SU-DHL-6 (cell line): ENCODE measurements around the gene CCDC138.

ENCODE experiments used
- H2AFZ ChIP-seq: fragments of 200-600 bp; sonication (generic); 2 replicates; pipeline ENCODE4 v1.6.1; 2014; ENCODE audit warnings: low read depth, mild to moderate bottlenecking, moderate library complexity, mixed read lengths, antibody characterized with exemption, low read length; ENCODE audit not compliant: severe bottlenecking
- H3F3A ChIP-seq: fragments of 200-600 bp; shearing (Covaris generic); 2 replicates; pipeline ENCODE4 v1.6.0; 2016; ENCODE audit warnings: antibody characterized with exemption, mild to moderate bottlenecking; ENCODE audit not compliant: insufficient read depth
- H3K27ac ChIP-seq: fragments of 200-600 bp; sonication (generic); 2 replicates; pipeline ENCODE4 v1.5.1; 2016; ENCODE audit warnings: low read depth, mild to moderate bottlenecking, low read length, moderate library complexity, mixed read lengths
- H3K27me3 ChIP-seq: fragments of 200-600 bp; sonication (generic), shearing (Covaris generic); 2 replicates; pipeline ENCODE4 v1.6.0; 2014; ENCODE audit warnings: mild to moderate bottlenecking, low read length
- H3K36me3 ChIP-seq: fragments of 200-600 bp; sonication (generic); 2 replicates; pipeline ENCODE4 v1.6.1; 2014; ENCODE audit warnings: mild to moderate bottlenecking, low read length, mixed read lengths
- H3K4me2 ChIP-seq: fragments of 300-600, 200-600 bp; shearing (Covaris generic), sonication (generic); 2 replicates; pipeline ENCODE4 v1.6.0; 2014; ENCODE audit warnings: low read length, low read depth, mild to moderate bottlenecking; ENCODE audit not compliant: poor library complexity, severe bottlenecking
- H3K4me3 ChIP-seq: fragments of 200-600 bp; sonication (generic); 2 replicates; pipeline ENCODE4 v1.5.1; 2014; ENCODE audit warnings: antibody characterized with exemption, low read length, mild to moderate bottlenecking, mixed read lengths; ENCODE audit not compliant: insufficient read depth, poor library complexity, severe bottlenecking
- H3K79me2 ChIP-seq: fragments of 200-600 bp; sonication (generic); 2 replicates; pipeline ENCODE4 v1.6.1; 2014; ENCODE audit warnings: mild to moderate bottlenecking, low read length, moderate library complexity; ENCODE audit not compliant: insufficient read depth
- H3K9ac ChIP-seq: fragments of 200-600 bp; sonication (generic); 2 replicates; pipeline ENCODE4 v1.7.0; 2014; ENCODE audit warnings: mild to moderate bottlenecking, low read length
- H3K9me2 ChIP-seq: fragments of 200-600 bp; sonication (generic); replicated peaks from 2 replicates; pipeline ENCODE4 v1.6.1; 2014; ENCODE audit warnings: low read length; ENCODE audit not compliant: insufficient read depth
- H3K9me3 ChIP-seq: fragments of 200-600 bp; sonication (generic); 2 replicates; pipeline ENCODE4 v1.6.1; 2014; ENCODE audit warnings: low read length, mixed read lengths; ENCODE audit not compliant: insufficient read depth
- H4K20me1 ChIP-seq: fragments of 200-600 bp; sonication (generic); 2 replicates; pipeline ENCODE4 v1.6.1; 2014; ENCODE audit warnings: low read depth, mild to moderate bottlenecking, antibody characterized with exemption, low read length, moderate library complexity, mixed read lengths
- CTCF ChIP-seq: fragments of 200-600 bp; sonication (generic); IDR thresholded peaks from one replicate; pipeline ENCODE4 v1.5.1; 2017; ENCODE audit warnings: antibody characterized with exemption, mild to moderate bottlenecking, low read length, moderate library complexity; ENCODE audit not compliant: insufficient read depth, poor library complexity, severe bottlenecking
- EZH2phosphoT487 ChIP-seq: fragments of 200-600 bp; sonication (generic), shearing (Covaris generic); conservative IDR thresholded peaks from 2 replicates; pipeline ENCODE4 v1.6.1; 2018; ENCODE audit warnings: mild to moderate bottlenecking, antibody characterized with exemption, low read length, moderate library complexity, mixed read lengths

Gene CCDC138

DNA sequence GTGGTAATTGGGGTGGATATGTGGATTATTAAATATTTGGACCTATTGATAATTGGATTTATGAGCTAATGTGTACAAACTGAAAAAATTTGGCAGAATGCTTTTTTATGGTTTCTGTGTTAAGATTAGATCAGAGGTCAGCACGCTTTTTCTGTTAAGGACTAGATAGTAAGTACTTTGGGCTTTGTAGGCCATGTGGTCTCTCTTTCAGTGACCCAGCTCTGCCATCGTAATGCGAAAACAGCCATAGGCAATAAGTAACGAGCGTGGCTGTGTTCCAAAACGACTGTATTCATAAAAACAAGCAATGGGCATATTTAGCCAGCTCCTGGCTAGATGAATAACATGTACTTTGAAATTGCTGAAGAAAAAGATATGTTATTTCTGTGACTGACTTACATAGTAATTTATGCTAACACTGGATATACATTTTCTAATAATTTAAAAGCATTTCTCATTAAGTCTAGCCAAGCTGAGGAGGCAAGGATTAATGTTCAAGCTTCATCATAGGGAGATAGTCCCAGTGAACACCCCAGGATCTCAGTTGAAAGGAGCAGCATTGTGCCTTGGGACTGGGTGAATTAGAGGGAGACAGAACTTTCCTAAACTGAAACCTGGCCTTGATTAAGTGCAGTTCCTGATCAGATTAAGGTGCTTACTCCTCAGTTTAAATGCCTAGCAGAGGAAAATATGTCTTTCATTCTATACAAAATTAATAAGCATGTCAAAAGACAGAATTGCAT is 20.0 kb downstream of the CCDC138 start:
- Histone ChIP-seq H3K9ac (no peak overlapping the region), H2AFZ (no peak overlapping the region), H3F3A (peaks cover 11% of the 10 kb centered on the region; the same call in 1 of the 2 replicates), H3K36me3 (peaks cover 71% of the 10 kb centered on the region), H3K9me2 (no peaks in the 10 kb centered on the region), H3K79me2 (peaks cover 70% of the 10 kb centered on the region), H3K4me3 (no peak overlapping the region), H3K27me3 (no peaks in the 10 kb centered on the region), H3K27ac (no peak overlapping the region), H3K9me3 (no peaks in the 10 kb centered on the region; the same call in 1 of the 2 replicates), H3K4me2 (no peak overlapping the region), H4K20me1 (no peaks in the 10 kb centered on the region)
- TF ChIP-seq CTCF (no peak), EZH2phosphoT487 (no peak)

DNA sequence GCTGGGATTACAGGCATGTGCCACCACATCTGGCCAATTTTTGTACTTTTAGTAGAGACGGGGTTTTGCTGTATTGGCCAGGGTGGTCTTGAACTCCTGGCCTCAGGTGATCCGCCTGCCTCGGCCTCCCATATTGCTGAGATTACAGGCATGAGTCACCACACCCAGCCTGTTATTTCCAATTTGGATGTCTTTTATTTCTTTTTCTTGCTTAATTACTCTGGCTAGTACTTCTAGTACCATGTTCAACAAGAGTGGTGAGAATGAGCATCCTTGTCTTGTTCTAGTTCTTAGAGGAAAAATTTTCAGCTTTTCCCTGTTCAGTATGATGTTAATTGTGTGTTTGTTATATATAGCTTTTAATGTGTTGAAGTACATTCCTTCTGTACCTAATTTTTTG is 23.4 kb downstream of the CCDC138 start:
- Histone ChIP-seq H3K4me3 (no peak overlapping the region), H3K27ac (no peak overlapping the region), H3K4me2 (no peak overlapping the region), H4K20me1 (no peaks in the 10 kb centered on the region; the same call in 1 of the 2 replicates), H3K36me3 (peaks cover 79% of the 10 kb centered on the region), H3K79me2 (peaks cover 71% of the 10 kb centered on the region), H2AFZ (no peak overlapping the region), H3K9me2 (no peaks in the 10 kb centered on the region), H3K9ac (no peak overlapping the region), H3K9me3 (no peaks in the 10 kb centered on the region; the same call in 1 of the 2 replicates), H3F3A (peaks cover 2% of the 10 kb centered on the region; the same call in 1 of the 2 replicates), H3K27me3 (no peaks in the 10 kb centered on the region)
- TF ChIP-seq CTCF (no peak), EZH2phosphoT487 (no peak)

DNA sequence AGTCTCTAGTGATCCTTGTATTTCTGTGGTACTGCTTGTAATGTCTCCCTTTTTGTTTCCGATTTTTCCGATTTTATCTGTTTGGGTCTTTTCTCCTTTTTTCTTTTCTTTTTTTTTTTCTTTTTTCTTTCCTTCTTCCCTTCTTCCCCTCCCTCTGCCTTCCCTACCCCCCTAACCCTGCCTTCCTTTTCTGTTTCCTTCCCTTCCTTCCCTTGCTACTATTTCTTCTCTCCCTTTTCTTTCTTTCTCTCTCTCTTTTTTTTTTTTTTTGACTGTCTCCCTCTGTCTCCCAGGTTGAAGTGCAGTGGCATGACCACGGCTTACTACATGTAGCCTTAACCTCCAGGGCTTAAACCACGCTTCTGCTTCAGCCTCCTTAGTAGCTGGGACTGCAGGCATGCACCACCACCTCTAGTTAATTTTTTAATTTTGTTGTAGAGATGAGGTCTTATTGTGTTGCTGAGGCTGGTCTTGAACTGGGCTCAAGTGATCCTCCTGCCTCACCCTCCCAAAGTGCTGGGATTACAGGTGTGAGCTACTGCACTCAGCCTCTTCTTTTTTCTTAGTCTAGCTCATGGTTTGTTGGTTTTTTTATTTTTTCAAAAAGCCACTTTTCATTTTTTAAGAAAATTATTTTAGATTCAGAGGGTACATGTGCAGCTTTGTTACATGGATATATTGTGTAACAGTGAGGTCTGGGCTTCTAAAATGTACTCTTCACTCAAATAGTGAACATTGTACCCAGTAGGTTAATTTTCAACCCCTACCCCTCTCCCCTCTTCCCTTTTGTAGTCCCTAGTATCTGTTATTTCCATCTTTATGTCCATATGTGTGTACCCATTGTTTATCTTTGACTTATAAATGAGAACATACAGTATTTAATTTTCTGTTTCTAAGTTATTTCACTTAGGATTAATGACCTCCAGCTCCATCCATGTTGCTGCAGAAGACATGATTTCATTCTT is 24.7 kb downstream of the CCDC138 start:
- H3K36me3 ChIP-seq = peaks cover 80% of the 10 kb centered on the region
- no peaks in the 10 kb centered on the region; the same call in 1 of the 2 replicates for H3K9me3 ChIP-seq
- H3K27ac ChIP-seq = no peak overlapping the region
- H3K27me3 ChIP-seq = no peaks in the 10 kb centered on the region
- H4K20me1 ChIP-seq = no peaks in the 10 kb centered on the region; the same call in 1 of the 2 replicates
- TF ChIP-seq EZH2phosphoT487 (no peak), CTCF (no peak)
- H3K9ac ChIP-seq = no peak overlapping the region
- H2AFZ ChIP-seq = no peak overlapping the region
- no peak overlapping the region for H3K4me2 ChIP-seq
- peaks cover 68% of the 10 kb centered on the region for H3K79me2 ChIP-seq
- no peaks in the 10 kb centered on the region for H3K9me2 ChIP-seq
- H3K4me3 ChIP-seq = no peak overlapping the region
- H3F3A ChIP-seq = no peaks in the 10 kb centered on the region
